ENCODE measurements around the gene TBC1D22A. TPM values are rescaled to one million over a fixed set of nuclear protein-coding genes. Genes with fewer than 3 reads are reported as not detected.

Gene TBC1D22A
- total and polyA plus RNA-seq, 2 experiments from 2014 or later: 9.6 to 13.3 TPM

GRCh38 chr22:46798041-46798365 lies 35.6 kb downstream of the TBC1D22A start (continued):
- TF ChIP-seq ZNF462 (CRISPR knock-in tag; IDR thresholded peaks at IDR 0.05): no peak
- TF ChIP-seq JUNB (IDR thresholded peaks at IDR 0.05; ENCODE audit: unreplicated experiment): no peak

GRCh38 chr22:46798366-46799350 lies 36.2 kb downstream of the TBC1D22A start:
- Mint-ChIP-seq H3K4me3 (no peak overlapping the region), H3K4me1 (peaks cover 11% of the 10 kb centered on the region), H3K27me3 (ENCODE audit: insufficient read depth, low read depth, poor library complexity) (peaks cover 18% of the 10 kb centered on the region), H3K9me3 (no peaks in the 10 kb centered on the region), H3K27ac (peak overlapping the region; percentile 19), H3K36me3 (ENCODE audit: low read depth) (peaks cover 19% of the 10 kb centered on the region)
- Histone ChIP-seq H3K9me2 (ENCODE audit: insufficient read depth) (no peaks in the 10 kb centered on the region), H3K79me2 (replicated peaks; ENCODE audit: insufficient read depth) (peaks cover 1% of the 10 kb centered on the region; the same call in 1 of the 2 replicates), H4K20me1 (replicated peaks; ENCODE audit: insufficient read depth) (peaks cover 5% of the 10 kb centered on the region), H3F3A (replicated peaks; ENCODE audit: low read depth) (0 out of 2 replicates have a peak, but pooled peaks cover 1% of the 10 kb centered on the region), H2AFZ (no peak overlapping the region), H3K27ac (ENCODE audit: low read depth) (no peak overlapping the region), H3K4me1 (ENCODE audit: insufficient read depth) (peaks cover 3% of the 10 kb centered on the region; the same call in 1 of the 2 replicates), H3K4me2 (no peak overlapping the region), H3K27me3 (ENCODE audit: insufficient read depth) (no peaks in the 10 kb centered on the region), H3K4me3 (no peak overlapping the region), H3K36me3 (ENCODE audit: insufficient read depth) (no peaks in the 10 kb centered on the region)
- DNase-seq (ENCODE audit: low spot score) (peak; percentile 88), ATAC-seq (peak; percentile 79)
- TF ChIP-seq EZH2phosphoT487 (IDR thresholded peaks at IDR 0.05; ENCODE audit: unreplicated experiment) (no peak), CTCF (conservative IDR thresholded peaks at IDR 0.05; ENCODE audit: low read depth in 2 of 2) (peak; percentile 77 to 87)
